ENCODE results near the gene TSPAN18.

- TF ChIP-seq CTCF (conservative IDR thresholded peaks at IDR 0.05; ENCODE audit: low read depth, low read length) (no peak), EZH2 (IDR thresholded peaks at IDR 0.05; ENCODE audit: low read length, unreplicated experiment) (no peak)
Measured at GRCh38 chr11:44868455-44869421, 142.0 kb downstream of the TSPAN18 start.
